Liver (tissue), 9 donors: Measurements from ENCODE around the gene MCEMP1. TPM values are rescaled to one million over a fixed set of nuclear protein-coding genes. Genes with fewer than 3 reads are reported as not detected.

Source experiments
- DNase-seq: peaks from one replicate; pipeline ENCODE4 v3.0.0-alpha.2; 2017; ENCODE audit warnings: low spot score
- H3K27ac ChIP-seq, 2 donors: one replicate each; pipeline ENCODE4 v1.7.0; 2013; ENCODE audit warnings: inconsistent platforms in 2 of 2, low read length in 2 of 2, control low read depth in 1 of 2, low read depth in 1 of 2, mild to moderate bottlenecking in 1 of 2
- H3K27me3 ChIP-seq, 4 donors: one replicate each; pipeline versions ENCODE4 v1.6.1 to v1.7.0; 2013; ENCODE audit warnings: low read length in 3 of 4, inconsistent platforms in 1 of 4, mild to moderate bottlenecking in 1 of 4, moderate library complexity in 1 of 4; ENCODE audit not compliant: control insufficient read depth in 4 of 4, insufficient read depth in 4 of 4
- H3K36me3 ChIP-seq, 4 donors: one replicate each; pipeline versions ENCODE4 v1.6.1 to v1.7.0; 2013; ENCODE audit warnings: low read length in 3 of 4, mild to moderate bottlenecking in 3 of 4, low read depth in 1 of 4, moderate library complexity in 1 of 4; ENCODE audit not compliant: control insufficient read depth in 4 of 4, insufficient read depth in 3 of 4
- H3K4me1 ChIP-seq, 4 donors: one replicate each; pipeline versions ENCODE4 v1.6.1 to v1.7.0; 2013; ENCODE audit warnings: low read length in 3 of 4, mild to moderate bottlenecking in 3 of 4, moderate library complexity in 1 of 4; ENCODE audit not compliant: control insufficient read depth in 4 of 4, insufficient read depth in 4 of 4
- H3K4me3 ChIP-seq, 3 donors: one replicate each; pipeline versions ENCODE4 v1.6.1 to v1.7.0; 2013; ENCODE audit warnings: low read length in 3 of 3, control low read depth in 1 of 3, low read depth in 1 of 3, mild to moderate bottlenecking in 1 of 3
- H3K9ac ChIP-seq, 2 donors: one replicate each; pipeline ENCODE4 v1.7.0; 2013; ENCODE audit warnings: low read length in 2 of 2, mild to moderate bottlenecking in 2 of 2, moderate library complexity in 2 of 2, control low read depth in 1 of 2, low read depth in 1 of 2
- H3K9me3 ChIP-seq, 4 donors: one replicate each; pipeline versions ENCODE4 v1.6.1 to v1.7.0; 2013; ENCODE audit warnings: low read length in 3 of 4; ENCODE audit not compliant: control insufficient read depth in 4 of 4
- EGR1 ChIP-seq, 2 donors: IDR thresholded peaks; 2 replicates each; pipeline ENCODE4 v1.6.1; 2016 to 2018; ENCODE audit warnings: antibody characterized with exemption in 2 of 2, low read depth in 2 of 2
- FOXA1 ChIP-seq: IDR thresholded peaks from 2 replicates; pipeline ENCODE4 v1.6.1; 2016; ENCODE audit warnings: antibody characterized with exemption
- GABPA ChIP-seq, 2 donors: IDR thresholded peaks in 1 of 2; conservative IDR thresholded peaks in 1 of 2; 2 replicates each; pipeline ENCODE4 v1.6.1; 2016; ENCODE audit warnings: antibody characterized with exemption in 2 of 2, mild to moderate bottlenecking in 1 of 2, moderate library complexity in 1 of 2
- HNF4A ChIP-seq, 2 donors: conservative IDR thresholded peaks; 2 replicates each; pipeline ENCODE4 v1.6.1; 2016; ENCODE audit warnings: antibody characterized with exemption in 2 of 2, mild to moderate bottlenecking in 2 of 2
- HNF4G ChIP-seq: IDR thresholded peaks from 2 replicates; pipeline ENCODE4 v1.6.1; 2016; ENCODE audit warnings: antibody characterized with exemption
- JUND ChIP-seq, 2 donors: IDR thresholded peaks; 2 replicates each; pipeline ENCODE4 v1.6.1; 2016; ENCODE audit warnings: antibody characterized with exemption in 2 of 2
- NR2F2 ChIP-seq: IDR thresholded peaks from 2 replicates; pipeline ENCODE4 v1.6.1; 2016; ENCODE audit warnings: antibody characterized with exemption
- RAD21 ChIP-seq, 2 donors: IDR thresholded peaks; 2 replicates each; pipeline ENCODE4 v1.6.1; 2016; ENCODE audit warnings: antibody characterized with exemption in 2 of 2, mild to moderate bottlenecking in 2 of 2
- RXRA ChIP-seq, 2 donors: IDR thresholded peaks; 2 replicates each; pipeline ENCODE4 v1.6.1; 2017 to 2018; ENCODE audit warnings: antibody characterized with exemption in 2 of 2, mild to moderate bottlenecking in 1 of 2
- TAF1 ChIP-seq: conservative IDR thresholded peaks from 2 replicates; pipeline ENCODE4 v1.6.1; 2016; ENCODE audit warnings: antibody characterized with exemption, mild to moderate bottlenecking
- WGBS: extraction: QIAGEN DNeasy Blood & Tissue Kit; methylation state at CpG from one replicate; pipeline ENCODE4 v1.1.7; 2013; 5-methylcytosine and 5-hydroxymethylcytosine counted together
- polyA plus RNA-seq, 2 donors: library from polyadenylated mRNA; stranded (reverse) in 1 of 2; unstranded in 1 of 2; fragments of 200-250 nt in 1 of 2; fragments of >200 nt in 1 of 2; fragmentation: Nextera tagmentation in 1 of 2; extraction: Ambion mirVana in 1 of 2; gene quantifications; one replicate each; pipeline versions ENCODE4 v1.2.1 to v1.2.3, GENCODE V29; 2013 to 2015
- total RNA-seq, 2 donors: library from RNA; depleted of rRNA; stranded (reverse); fragments of >200 nt; gene quantifications; one replicate each; pipeline ENCODE4 v1.2.3, GENCODE V29; 2014
- TF ChIP-seq, protein P1 (sequence below): IDR thresholded peaks from 2 replicates; pipeline ENCODE4 v1.6.1; 2016; ENCODE audit warnings: antibody characterized with exemption
- TF ChIP-seq, protein P2 (sequence below): fragments of 150-350 bp; IDR thresholded peaks from 2 replicates; pipeline ENCODE4 v1.5.1; 2017; ENCODE audit warnings: improper control_type of control experiment, low read depth, low read length; ENCODE audit not compliant: missing input control
- donor health status: healthy.
- donor health status: healthy.
- donor health status: healthy.
- donor health status: healthy.
- donor health status: healthy.

Gene MCEMP1
- total and polyA plus RNA-seq, 4 donors, result 0.29 to 0.92 (median 0.48) TPM

DNA sequence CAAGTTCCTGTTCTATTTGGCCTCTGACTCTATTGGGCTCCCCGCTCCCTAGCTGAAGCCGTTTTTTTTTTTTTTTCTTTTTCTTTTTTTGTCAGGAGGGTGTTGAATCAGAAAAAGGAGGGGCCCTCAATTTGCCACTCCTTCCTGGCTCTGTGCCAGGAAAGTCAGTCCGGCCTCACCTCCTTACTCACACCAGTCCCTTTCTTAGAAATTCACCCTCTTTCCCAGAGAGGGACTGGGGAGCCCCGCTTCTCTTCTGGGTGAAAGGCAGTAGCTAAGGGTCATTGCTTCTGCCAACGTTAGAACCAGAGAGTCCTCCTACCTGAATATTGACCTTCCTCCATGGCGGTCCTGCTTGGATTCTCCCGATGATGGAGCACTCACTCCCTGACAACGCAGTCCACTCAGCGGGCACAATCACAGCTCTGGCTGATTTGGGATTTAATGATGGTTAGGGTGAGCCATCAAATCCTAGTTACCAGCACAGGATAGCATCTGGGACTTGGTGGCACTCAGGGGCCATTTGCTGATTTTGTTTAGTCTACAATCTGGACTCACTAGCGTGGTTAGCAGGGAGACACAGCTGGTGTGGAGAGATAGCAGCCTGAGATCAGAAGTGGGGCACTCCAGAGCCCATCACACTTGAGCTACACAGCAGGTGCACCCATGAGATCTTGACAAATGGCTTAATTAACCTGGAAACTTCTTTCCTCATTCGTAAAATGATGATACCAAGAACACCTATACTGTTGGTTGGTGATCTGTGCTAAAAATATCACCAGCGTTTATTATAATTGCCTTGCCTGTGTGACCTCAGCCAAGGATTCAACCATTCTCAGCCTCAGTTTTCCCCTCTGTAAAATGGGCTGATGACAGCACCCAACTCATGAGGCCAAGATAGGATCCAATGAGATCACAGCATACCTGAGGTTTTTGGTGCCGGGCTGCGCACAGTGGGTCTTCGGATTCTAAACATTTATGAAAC is 22.8 kb downstream of the MCEMP1 start:
- Histone ChIP-seq H3K27me3 (peaks cover 0 to 4% (median 0%) of the 10 kb centered on the region in 4 donors), H3K9me3 (no peaks in the 10 kb centered on the region), H3K4me1 (no peaks in the 10 kb centered on the region), H3K9ac (no peak overlapping the region), H3K4me3 (no peak overlapping the region), H3K27ac (no peak overlapping the region), H3K36me3 (no peaks in the 10 kb centered on the region)
- no peak for TF ChIP-seq JUND (IDR thresholded peaks at IDR 0.05)
- TF ChIP-seq, protein P1, sequence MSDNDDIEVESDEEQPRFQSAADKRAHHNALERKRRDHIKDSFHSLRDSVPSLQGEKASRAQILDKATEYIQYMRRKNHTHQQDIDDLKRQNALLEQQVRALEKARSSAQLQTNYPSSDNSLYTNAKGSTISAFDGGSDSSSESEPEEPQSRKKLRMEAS, result no peak
- TF ChIP-seq GABPA (IDR thresholded peaks at IDR 0.05 in 1 of 2, conservative IDR thresholded peaks at IDR 0.05 in 1 of 2), result no peak
- no peak for TF ChIP-seq EGR1 (IDR thresholded peaks at IDR 0.05; ENCODE audit: low read depth in 2 of 2)
- TF ChIP-seq, protein P2, sequence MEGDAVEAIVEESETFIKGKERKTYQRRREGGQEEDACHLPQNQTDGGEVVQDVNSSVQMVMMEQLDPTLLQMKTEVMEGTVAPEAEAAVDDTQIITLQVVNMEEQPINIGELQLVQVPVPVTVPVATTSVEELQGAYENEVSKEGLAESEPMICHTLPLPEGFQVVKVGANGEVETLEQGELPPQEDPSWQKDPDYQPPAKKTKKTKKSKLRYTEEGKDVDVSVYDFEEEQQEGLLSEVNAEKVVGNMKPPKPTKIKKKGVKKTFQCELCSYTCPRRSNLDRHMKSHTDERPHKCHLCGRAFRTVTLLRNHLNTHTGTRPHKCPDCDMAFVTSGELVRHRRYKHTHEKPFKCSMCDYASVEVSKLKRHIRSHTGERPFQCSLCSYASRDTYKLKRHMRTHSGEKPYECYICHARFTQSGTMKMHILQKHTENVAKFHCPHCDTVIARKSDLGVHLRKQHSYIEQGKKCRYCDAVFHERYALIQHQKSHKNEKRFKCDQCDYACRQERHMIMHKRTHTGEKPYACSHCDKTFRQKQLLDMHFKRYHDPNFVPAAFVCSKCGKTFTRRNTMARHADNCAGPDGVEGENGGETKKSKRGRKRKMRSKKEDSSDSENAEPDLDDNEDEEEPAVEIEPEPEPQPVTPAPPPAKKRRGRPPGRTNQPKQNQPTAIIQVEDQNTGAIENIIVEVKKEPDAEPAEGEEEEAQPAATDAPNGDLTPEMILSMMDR, result no peak
- TF ChIP-seq RAD21 (IDR thresholded peaks at IDR 0.05), result no peak
- no peak for TF ChIP-seq TAF1
- TF ChIP-seq HNF4A (conservative IDR thresholded peaks at IDR 0.05), result no peak
- no peak for TF ChIP-seq RXRA (IDR thresholded peaks at IDR 0.05)
- TF ChIP-seq NR2F2, result no peak
- no peak for TF ChIP-seq FOXA1
- TF ChIP-seq HNF4G, result no peak
- DNase-seq, result no peak
- WGBS, result 62% methylated on average over 15 of the region's 15 CpGs

DNA sequence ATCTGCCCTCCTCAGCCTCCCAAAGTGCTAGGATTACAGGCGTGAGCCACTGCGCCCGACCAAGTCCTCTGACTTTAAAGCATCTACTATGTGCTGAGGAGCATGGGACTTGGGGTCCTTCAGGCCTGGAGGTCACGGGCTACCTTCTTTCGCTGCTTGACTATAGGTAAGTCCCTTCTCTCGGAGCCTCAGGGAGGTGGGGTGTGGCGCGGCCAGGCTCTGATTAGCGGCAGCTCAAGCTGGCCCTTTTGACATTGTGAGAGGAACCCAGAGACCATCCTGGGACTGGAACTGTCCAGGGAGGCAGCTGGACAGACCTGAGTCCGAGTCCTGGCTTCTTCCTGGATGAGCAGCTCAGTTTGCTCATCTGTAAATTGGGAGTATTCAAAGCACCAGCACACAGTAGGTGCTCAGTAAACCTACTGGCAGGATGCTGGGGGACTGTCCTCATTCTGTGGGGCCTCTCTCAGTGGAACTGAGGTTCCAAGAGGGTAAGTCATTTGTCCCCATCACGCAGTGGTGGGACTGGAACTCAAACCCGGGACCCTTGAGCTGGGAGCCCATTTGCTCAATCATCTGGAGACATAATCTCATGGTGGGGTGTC is 24.3 kb downstream of the MCEMP1 start:
- no peak overlapping the region for H3K9ac ChIP-seq
- no peaks in the 10 kb centered on the region for H3K36me3 ChIP-seq
- 92% methylated on average over 12 of the region's 12 CpGs for WGBS
- H3K27ac ChIP-seq, result no peak overlapping the region
- no peaks in the 10 kb centered on the region for H3K4me1 ChIP-seq
- no peak for DNase-seq
- no peak for TF ChIP-seq RAD21 (IDR thresholded peaks at IDR 0.05)
- TF ChIP-seq, protein P2, result no peak
- no peak overlapping the region for H3K4me3 ChIP-seq
- H3K27me3 ChIP-seq, result peaks cover 0 to 4% (median 0%) of the 10 kb centered on the region in 4 donors
- H3K9me3 ChIP-seq, result no peaks in the 10 kb centered on the region
